H1 (cell line): ENCODE data around the gene SRSF6. TPM values are rescaled to one million over a fixed set of nuclear protein-coding genes. Genes with fewer than 3 reads are reported as not detected.
A peak's percentile ranks its signal among the peaks of the same experiment; 100 is the strongest.

Source experiments
- CTCF ChIA-PET: fragments of 300-600 bp; sonication (Branson Sonifier 250); formaldehyde crosslinking; loops from one replicate; lab custom pipeline; 2021; ENCODE audit not compliant: partially characterized antibody; lab: Charles Lee
- POLR2A ChIA-PET: fragments of 300-600 bp; sonication (Branson Sonifier 250); formaldehyde crosslinking; loops from one replicate; lab custom pipeline; 2021; ENCODE audit warnings: inconsistent platforms; ENCODE audit not compliant: partially characterized antibody; lab: Charles Lee
- DNase-seq, 2 experiments: peaks; one replicate each; pipeline versions ENCODE4 v3.0.0 to v3.0.0-alpha.2; 2010 to 2022; ENCODE audit warnings: low spot score in 2 of 2, low read depth in 1 of 2, mixed read lengths in 1 of 2
- FAIRE-seq: peaks from 2 replicates; lab custom pipeline; 2011; peaks lifted over from hg19 to GRCh38; lab: Jason Lieb, UNC
- H2AFZ ChIP-seq: 2 replicates; pipeline ENCODE4 v1.8.1; 2012; ENCODE audit warnings: low read length, inconsistent platforms
- H2AK5ac ChIP-seq: 2 replicates; pipeline ENCODE4 v1.6.1; 2013; ENCODE audit warnings: low read depth, low read length
- H2BK120ac ChIP-seq: replicated peaks from 2 replicates; pipeline ENCODE3; 2013; ENCODE audit warnings: low read depth, low read length, inconsistent platforms
- H2BK12ac ChIP-seq: 2 replicates; pipeline ENCODE4 v1.6.1; 2013; ENCODE audit warnings: low read depth, low read length
- H2BK15ac ChIP-seq: 2 replicates; pipeline ENCODE4 v1.6.1; 2013; ENCODE audit warnings: low read length
- H2BK20ac ChIP-seq: 2 replicates; pipeline ENCODE4 v1.6.1; 2013; ENCODE audit warnings: low read length
- H2BK5ac ChIP-seq: 2 replicates; pipeline ENCODE4 v1.6.1; 2013; ENCODE audit warnings: low read depth, low read length
- H3K14ac ChIP-seq: 2 replicates; pipeline ENCODE4 v1.6.1; 2013; ENCODE audit warnings: inconsistent platforms; ENCODE audit not compliant: insufficient read length
- H3K18ac ChIP-seq: 2 replicates; pipeline ENCODE4 v1.6.1; 2013; ENCODE audit warnings: low read length; ENCODE audit errors: extremely low read depth
- H3K23ac ChIP-seq: 2 replicates; pipeline ENCODE4 v1.6.1; 2013; ENCODE audit warnings: inconsistent platforms; ENCODE audit not compliant: insufficient read length
- H3K23me2 ChIP-seq: 2 replicates; pipeline ENCODE4 v1.6.1; 2013; ENCODE audit warnings: low read depth, low read length
- H3K27ac ChIP-seq: 2 replicates; pipeline ENCODE4 v1.6.1; 2011; ENCODE audit warnings: low read depth, low read length, inconsistent platforms
- H3K27me3 ChIP-seq, 4 experiments: replicated peaks in 1 of 4; 1 replicate in 1 of 4; 2 replicates in 3 of 4; pipeline versions ENCODE4 v1.6.1 to v1.8.1; 2011 to 2013; ENCODE audit warnings: low read length in 3 of 4, mild to moderate bottlenecking in 3 of 4, inconsistent platforms in 2 of 4, mixed read lengths in 2 of 4, moderate library complexity in 1 of 4; ENCODE audit not compliant: control insufficient read depth in 3 of 4, insufficient read depth in 3 of 4; ENCODE audit errors: extremely low read depth in 1 of 4
- H3K36me3 ChIP-seq, 4 experiments: 2 replicates each; pipeline versions ENCODE4 v1.6.1 to v1.8.1; 2011 to 2013; ENCODE audit warnings: mild to moderate bottlenecking in 4 of 4, low read length in 3 of 4, moderate library complexity in 2 of 4, control low read depth in 1 of 4, inconsistent platforms in 1 of 4; ENCODE audit not compliant: insufficient read depth in 4 of 4, control insufficient read depth in 2 of 4
- H3K4ac ChIP-seq: replicated peaks from 2 replicates; pipeline ENCODE3; 2013; ENCODE audit warnings: low read length, low read depth, mixed read lengths, inconsistent platforms; ENCODE audit not compliant: insufficient read length
- H3K4me1 ChIP-seq, 4 experiments: replicated peaks in 1 of 4; 1 replicate in 1 of 4; 2 replicates in 3 of 4; pipeline versions ENCODE4 v1.6.1 to v1.8.1; 2011 to 2013; ENCODE audit warnings: low read length in 3 of 4, inconsistent platforms in 2 of 4, mixed read lengths in 1 of 4; ENCODE audit not compliant: insufficient read depth in 4 of 4, control insufficient read depth in 3 of 4
- H3K4me2 ChIP-seq, 2 experiments: 2 replicates each; pipeline versions ENCODE4 v1.6.1 to v1.8.1; 2011 to 2013; ENCODE audit warnings: low read depth in 2 of 2, low read length in 2 of 2, control low read depth in 1 of 2, inconsistent platforms in 1 of 2, mild to moderate bottlenecking in 1 of 2; ENCODE audit not compliant: insufficient read depth in 1 of 2
- H3K4me3 ChIP-seq, 4 experiments: fragments of 200-600, 300-600 bp in 1 of 4; sonication (generic), shearing (Covaris generic), sonication (Bioruptor Twin) in 1 of 4; 2 replicates each; pipeline versions ENCODE4 v1.5.1 to v1.8.1; 2011 to 2016; ENCODE audit warnings: low read length in 4 of 4, low read depth in 3 of 4, control low read depth in 2 of 4, inconsistent platforms in 2 of 4, mild to moderate bottlenecking in 2 of 4, mixed read lengths in 1 of 4, moderate library complexity in 1 of 4; ENCODE audit not compliant: insufficient read depth in 2 of 4; ENCODE audit errors: extremely low read depth in 1 of 4
- H3K56ac ChIP-seq: replicated peaks from 2 replicates; pipeline ENCODE3; 2013; ENCODE audit warnings: low read depth, mild to moderate bottlenecking, mixed read lengths, low read length, inconsistent platforms; ENCODE audit not compliant: insufficient read length
- H3K79me1 ChIP-seq: 2 replicates; pipeline ENCODE4 v1.6.1; 2013; ENCODE audit warnings: low read depth, low read length, control low read depth
- H3K79me2 ChIP-seq, 2 experiments: 2 replicates each; pipeline versions ENCODE4 v1.6.1 to v1.8.1; 2012 to 2013; ENCODE audit warnings: low read length in 2 of 2, mild to moderate bottlenecking in 2 of 2, inconsistent platforms in 1 of 2; ENCODE audit not compliant: insufficient read depth in 2 of 2, control insufficient read depth in 1 of 2
- H3K9ac ChIP-seq, 4 experiments: replicated peaks in 1 of 4; 1 replicate in 1 of 4; 2 replicates in 3 of 4; pipeline versions ENCODE4 v1.6.1 to v1.8.1; 2011 to 2013; ENCODE audit warnings: low read depth in 3 of 4, low read length in 3 of 4, control low read depth in 2 of 4, mild to moderate bottlenecking in 2 of 4, moderate library complexity in 2 of 4, inconsistent platforms in 1 of 4; ENCODE audit errors: extremely low read depth in 1 of 4
- H3K9me3 ChIP-seq, 2 experiments: 2 replicates each; pipeline versions ENCODE4 v1.6.1 to v1.8.1; 2012 to 2013; ENCODE audit warnings: mild to moderate bottlenecking in 2 of 2, moderate library complexity in 2 of 2, control low read depth in 1 of 2, inconsistent platforms in 1 of 2, low read depth in 1 of 2, low read length in 1 of 2, mixed read lengths in 1 of 2; ENCODE audit not compliant: insufficient read depth in 2 of 2
- H4K20me1 ChIP-seq, 2 experiments: replicated peaks in 1 of 2; 2 replicates each; pipeline versions ENCODE3 to v1.8.1; 2011 to 2013; ENCODE audit warnings: inconsistent platforms in 2 of 2, low read length in 2 of 2, mild to moderate bottlenecking in 1 of 2; ENCODE audit not compliant: insufficient read depth in 2 of 2, control insufficient read depth in 1 of 2
- H4K5ac ChIP-seq: 2 replicates; pipeline ENCODE4 v1.6.1; 2013; ENCODE audit warnings: low read length, low read depth, mixed read lengths, inconsistent platforms; ENCODE audit not compliant: insufficient read length
- H4K8ac ChIP-seq: 2 replicates; pipeline ENCODE4 v1.8.0; 2013; ENCODE audit warnings: mild to moderate bottlenecking, moderate library complexity, low read length, inconsistent platforms; ENCODE audit not compliant: insufficient read depth; ENCODE audit errors: extremely low read depth
- H4K91ac ChIP-seq: replicated peaks from 2 replicates; pipeline ENCODE3; 2013; ENCODE audit warnings: low read length, mixed read lengths, inconsistent platforms; ENCODE audit not compliant: insufficient read length
- ATF3 ChIP-seq: IDR thresholded peaks from 2 replicates; pipeline ENCODE4 v1.6.1; 2011; ENCODE audit warnings: low read depth, mild to moderate bottlenecking, low read length; ENCODE audit not compliant: insufficient read depth
- BCL11A ChIP-seq, 2 experiments: IDR thresholded peaks; one replicate each; pipeline ENCODE4 v1.6.1; 2011; ENCODE audit warnings: low read depth in 2 of 2, low read length in 2 of 2, mild to moderate bottlenecking in 2 of 2
- CHD1 ChIP-seq: IDR thresholded peaks from 2 replicates; pipeline ENCODE4 v1.6.1; 2012; ENCODE audit warnings: low read depth, low read length, improper control_type of control experiment
- GABPA ChIP-seq: IDR thresholded peaks from 2 replicates; pipeline ENCODE4 v1.6.1; 2011; ENCODE audit warnings: mild to moderate bottlenecking, low read length, moderate library complexity, borderline replicate concordance; ENCODE audit not compliant: insufficient read depth
- HDAC2 ChIP-seq, 2 experiments: fragments of 300-600 bp in 1 of 2; sonication (generic) in 1 of 2; IDR thresholded peaks; 2 replicates each; pipeline ENCODE4 v1.6.1; 2011 to 2012; ENCODE audit warnings: low read depth in 2 of 2, low read length in 2 of 2, mild to moderate bottlenecking in 2 of 2, moderate library complexity in 2 of 2, borderline replicate concordance in 1 of 2, inconsistent platforms in 1 of 2
- PHF8 ChIP-seq: fragments of 200-600 bp; sonication (generic); conservative IDR thresholded peaks from 2 replicates; pipeline ENCODE4 v1.7.1; 2012; ENCODE audit warnings: low read depth, mild to moderate bottlenecking, inconsistent platforms, low read length, moderate library complexity
- TEAD4 ChIP-seq: IDR thresholded peaks from 2 replicates; pipeline ENCODE4 v1.6.1; 2012; ENCODE audit warnings: low read depth, low read length, inconsistent platforms, mixed read lengths
- USF2 ChIP-seq: IDR thresholded peaks from 2 replicates; pipeline ENCODE4 v1.6.1; 2011; ENCODE audit warnings: low read length, improper control_type of control experiment
- WGBS, 2 experiments: shearing (Covaris generic) in 1 of 2; methylation state at CpG; one replicate each; pipeline versions ENCODE4 v1.1.6 to v1.1.7; 2013 to 2015; ENCODE audit warnings: low lambda C conversion rate in 2 of 2, mixed read lengths in 2 of 2, inconsistent platforms in 1 of 2, low coverage in 1 of 2, missing lambda C conversion rate in 1 of 2; ENCODE audit not compliant: insufficient replicate concordance in 2 of 2, insufficient coverage in 1 of 2, insufficient read length in 1 of 2; ENCODE audit errors: extremely low coverage in 1 of 2, missing lambda C conversion rate in 1 of 2; 5-methylcytosine and 5-hydroxymethylcytosine counted together
- polyA plus RNA-seq, 7 experiments: library from polyadenylated mRNA; depleted of rRNA in 3 of 7; stranded (reverse) in 5 of 7; unstranded in 2 of 7; fragments of >200 nt in 5 of 7; fragments of 200-250 nt in 2 of 7; gene quantifications; 1 replicate in 5 of 7; 2 replicates in 1 of 7; 4 replicates in 1 of 7; pipeline versions ENCODE4 v1.2.1 to v1.2.3, GENCODE V29; 2011 to 2013; ENCODE audit warnings: missing spikeins in 2 of 7, mixed read lengths in 2 of 7
- total RNA-seq: library from RNA; stranded (reverse); fragmentation: NEBNext Ultra II Directional; extraction: Animal tissue kit (Norgen Biotek cat#: 25700); gene quantifications from 2 replicates; pipeline ENCODE4 v1.2.1, GENCODE V29; 2021

SRSF6 gene
- total and polyA plus RNA-seq, 2 of the 8 experiments (the other 6 are each of a cell fraction or from before 2014, with no cell fraction given) = 48.0 to 171 TPM

GRCh38 chr20:43416591-43417228, 41.0 kb upstream of the SRSF6 start:
- H4K5ac ChIP-seq = no peak overlapping the region
- CTCF ChIA-PET = interaction anchor here (1.7 to 2.5 kb wide), 2 partner anchors 12 to 27 kb away, joined by 5 to 6 read pairs; no protein-coding TSS in a partner anchor
- WGBS, 2 experiments = 90% methylated on average over 6 of the region's 6 CpGs; no CpG with 5 or more reads in 1 of the 2 experiments
- H2BK20ac ChIP-seq = no peak overlapping the region
- no peak overlapping the region for H3K4me2 ChIP-seq
- no peak overlapping the region for H3K23ac ChIP-seq
- FAIRE-seq (no peak), DNase-seq (no peak)
- peaks cover 0 to 10% of the 10 kb centered on the region in 2 experiments for H3K9me3 ChIP-seq
- H3K14ac ChIP-seq = no peak overlapping the region
- H4K8ac ChIP-seq = no peak overlapping the region
- H3K56ac ChIP-seq = no peak overlapping the region
- peaks cover 0 to 3% (median 2%) of the 10 kb centered on the region in 4 experiments; a peak in 4 of 7 replicates for H3K4me1 ChIP-seq
- no peaks in the 10 kb centered on the region for H3K36me3 ChIP-seq
- no peak overlapping the region for H4K91ac ChIP-seq
- no peak overlapping the region for H3K4ac ChIP-seq
- peak overlapping the region; percentile 88; the same call in 1 of the 2 replicates for H2AFZ ChIP-seq
- no peak overlapping the region for H2BK120ac ChIP-seq
- H4K20me1 ChIP-seq = no peaks in the 10 kb centered on the region
- no peak overlapping the region for H3K27ac ChIP-seq
- no peak overlapping the region for H3K18ac ChIP-seq
- H3K79me1 ChIP-seq = no peaks in the 10 kb centered on the region
- 0 out of 2 replicates have a peak overlapping the region, but pooled peaks have one; percentile 9 for H2BK12ac ChIP-seq
- POLR2A ChIA-PET = no interaction called here
- H3K79me2 ChIP-seq = no peaks in the 10 kb centered on the region
- no peaks in the 10 kb centered on the region for H3K27me3 ChIP-seq
- no peaks in the 10 kb centered on the region for H3K23me2 ChIP-seq
- H2BK15ac ChIP-seq = no peak overlapping the region
- no peak overlapping the region for H3K9ac ChIP-seq
- no peak overlapping the region for H3K4me3 ChIP-seq
- H2AK5ac ChIP-seq = no peak overlapping the region
- H2BK5ac ChIP-seq = no peak overlapping the region
- no peak for TF ChIP-seq ATF3
- no peak for TF ChIP-seq PHF8
- no peak for TF ChIP-seq BCL11A (IDR thresholded peaks at IDR 0.05; ENCODE audit: low read depth in 2 of 2, low read length in 2 of 2)
- TF ChIP-seq USF2 = no peak
- TF ChIP-seq CHD1 = no peak
- no peak for TF ChIP-seq TEAD4
- no peak for TF ChIP-seq GABPA
- no peak for TF ChIP-seq HDAC2 (IDR thresholded peaks at IDR 0.05; ENCODE audit: borderline replicate concordance in 1 of 2, low read depth in 2 of 2, low read length in 2 of 2)
